KG1 (cell line): Measurements from ENCODE around the gene CREG2.
"Not testable (repeated sequence)": the region's sequence is repeated elsewhere in the genome, so short reads cannot be mapped to it uniquely, and the experiment has no call there.

Source experiments
- DNase-seq: peaks from one replicate; lab custom pipeline; 2025; lab: John Stamatoyannopoulos, UW

CREG2 gene

GRCh38 chr2:101344137-101344536 is 43.2 kb downstream of the CREG2 start:
- no peak for DNase-seq

GRCh38 chr2:101342625-101343008 is 44.7 kb downstream of the CREG2 start:
- DNase-seq: no peak

- peak; percentile 33 for DNase-seq
These were observed 45.2 kb downstream of the CREG2 start for GRCh38 chr2:101341901-101342624.

- no peak for DNase-seq
These were observed 45.9 kb downstream of the CREG2 start for GRCh38 chr2:101341421-101341820.

- DNase-seq: peak; percentile 40
These were observed 47.2 kb downstream of the CREG2 start for GRCh38 chr2:101340141-101340551.

- no peak for DNase-seq
These were observed 47.9 kb downstream of the CREG2 start for GRCh38 chr2:101339266-101339880.

GRCh38 chr2:101337877-101338276 is 49.4 kb downstream of the CREG2 start:
- no peak for DNase-seq

GRCh38 chr2:101332885-101333766 is 54.2 kb downstream of the CREG2 start:
- DNase-seq: no peak

GRCh38 chr2:101331202-101331601 is 56.1 kb downstream of the CREG2 start:
- no peak for DNase-seq

GRCh38 chr2:101330253-101330933 is 56.9 kb downstream of the CREG2 start:
- no peak for DNase-seq

GRCh38 chr2:101329026-101329425 is 58.3 kb downstream of the CREG2 start:
- no peak for DNase-seq

- peak; percentile 82 for DNase-seq
These were observed 58.8 kb downstream of the CREG2 start for GRCh38 chr2:101328474-101329007.

- no peak for DNase-seq
These were observed 59.4 kb downstream of the CREG2 start for GRCh38 chr2:101327863-101328394.

GRCh38 chr2:101325425-101325824 is 61.9 kb downstream of the CREG2 start:
- DNase-seq: no peak

- not testable (repeated sequence) for DNase-seq
These were observed 70.7 kb downstream of the CREG2 start for GRCh38 chr2:101316568-101316967.

- DNase-seq: no peak
These were observed 75.6 kb downstream of the CREG2 start for GRCh38 chr2:101311696-101312017.

GRCh38 chr2:101310834-101311695 is 76.2 kb downstream of the CREG2 start:
- no peak for DNase-seq

- no peak for DNase-seq
These were observed 77.0 kb downstream of the CREG2 start for GRCh38 chr2:101310090-101310833.

- peak; percentile 91 for DNase-seq
These were observed 78.7 kb downstream of the CREG2 start, which contains the start of gene RNF149 for GRCh38 chr2:101308432-101309210. RNF149 (minus strand) TSS chr2:101308701; CDS start chr2:101308588, 113 bp downstream.
